Neural cell (in vitro differentiated cells): ENCODE data around the gene THRB. TPM values are rescaled to one million over a fixed set of nuclear protein-coding genes. Genes with fewer than 3 reads are reported as not detected.

Experiments
- H2AFZ ChIP-seq: fragments of 200-600, 300-800 bp; sonication (generic), shearing (Covaris generic); 2 replicates; pipeline ENCODE4 v1.6.0; 2014; ENCODE audit warnings: low read depth, mild to moderate bottlenecking, antibody characterized with exemption, low read length, moderate library complexity
- H3F3A ChIP-seq: fragments of 200-600 bp; shearing (Covaris generic); 2 replicates; pipeline ENCODE4 v1.6.1; 2016; ENCODE audit warnings: mild to moderate bottlenecking, moderate library complexity, mixed read lengths, antibody characterized with exemption, low read length; ENCODE audit not compliant: insufficient read depth, poor library complexity, severe bottlenecking
- H3K27ac ChIP-seq: fragments of 200-600, 300-800 bp; sonication (generic), shearing (Covaris generic); 2 replicates; pipeline ENCODE4 v1.5.1; 2014; ENCODE audit warnings: mild to moderate bottlenecking, low read length, moderate library complexity
- H3K27me3 ChIP-seq: fragments of 300-800, 200-600 bp; sonication (generic), shearing (Covaris generic); 2 replicates; pipeline ENCODE4 v1.6.0; 2014; ENCODE audit warnings: mild to moderate bottlenecking, low read depth, low read length, moderate library complexity; ENCODE audit not compliant: insufficient read depth
- H3K36me3 ChIP-seq: fragments of 300-800, 200-600 bp; sonication (generic), shearing (Covaris generic); 2 replicates; pipeline ENCODE4 v1.5.1; 2014; ENCODE audit warnings: mild to moderate bottlenecking, antibody characterized with exemption, low read length, moderate library complexity; ENCODE audit not compliant: insufficient read depth
- H3K4me2 ChIP-seq: fragments of 300-800, 200-600 bp; sonication (generic), shearing (Covaris generic); 2 replicates; pipeline ENCODE4 v1.6.0; 2014; ENCODE audit warnings: mild to moderate bottlenecking, low read length
- H3K4me3 ChIP-seq: fragments of 300-800, 200-600 bp; sonication (generic), shearing (Covaris generic); 2 replicates; pipeline ENCODE4 v1.5.1; 2014; ENCODE audit warnings: mild to moderate bottlenecking, low read length, moderate library complexity
- H3K79me2 ChIP-seq: fragments of 200-600 bp; shearing (Covaris generic); replicated peaks from 2 replicates; pipeline ENCODE4 v1.6.0; 2014; ENCODE audit warnings: mild to moderate bottlenecking, low read length, moderate library complexity; ENCODE audit not compliant: insufficient read depth
- H3K9ac ChIP-seq: fragments of 300-800, 200-600 bp; sonication (generic), shearing (Covaris generic); 2 replicates; pipeline ENCODE4 v1.6.1; 2016; ENCODE audit warnings: mild to moderate bottlenecking, low read length, mixed read lengths
- H3K9me2 ChIP-seq: fragments of 200-600 bp; shearing (Covaris generic); 2 replicates; pipeline ENCODE4 v1.6.1; 2016; ENCODE audit warnings: mild to moderate bottlenecking, low read length, mixed read lengths; ENCODE audit not compliant: insufficient read depth
- H3K9me3 ChIP-seq: fragments of 200-600, 300-800 bp; sonication (generic), shearing (Covaris generic); 2 replicates; pipeline ENCODE4 v1.6.1; 2016; ENCODE audit warnings: mild to moderate bottlenecking, mixed run types, low read length, moderate library complexity, mixed read lengths
- H4K20me1 ChIP-seq: fragments of 200-600 bp; shearing (Covaris generic); 2 replicates; pipeline ENCODE4 v1.6.1; 2016; ENCODE audit warnings: mild to moderate bottlenecking, mixed run types; ENCODE audit not compliant: insufficient read depth
- EP300 ChIP-seq: fragments of 450-650 bp; conservative IDR thresholded peaks from 2 replicates; pipeline ENCODE4 v1.6.1; 2014; ENCODE audit warnings: antibody characterized with exemption, mild to moderate bottlenecking, moderate library complexity; ENCODE audit not compliant: poor library complexity, severe bottlenecking
- EZH2 ChIP-seq: fragments of 200-600, 300-800 bp; shearing (Covaris generic), sonication (generic); IDR thresholded peaks from 2 replicates; pipeline ENCODE4 v1.6.1; 2014; ENCODE audit warnings: antibody characterized with exemption, low read length, borderline replicate concordance, mild to moderate bottlenecking; ENCODE audit not compliant: insufficient read depth, poor library complexity, severe bottlenecking
- MXI1 ChIP-seq: fragments of 450-650 bp; conservative IDR thresholded peaks from 2 replicates; pipeline ENCODE4 v1.6.1; 2014; ENCODE audit warnings: antibody characterized with exemption, mild to moderate bottlenecking; ENCODE audit not compliant: poor library complexity, severe bottlenecking
- POLR2AphosphoS5 ChIP-seq: IDR thresholded peaks from 2 replicates; pipeline ENCODE4 v1.6.1; 2012
- RAD21 ChIP-seq: fragments of 450-650 bp; conservative IDR thresholded peaks from 2 replicates; pipeline ENCODE4 v1.6.1; 2014; ENCODE audit warnings: antibody characterized with exemption, mild to moderate bottlenecking, moderate library complexity
- SMC3 ChIP-seq: fragments of 450-650 bp; conservative IDR thresholded peaks from 2 replicates; pipeline ENCODE4 v1.6.1; 2014; ENCODE audit warnings: antibody characterized with exemption, mild to moderate bottlenecking, moderate library complexity; ENCODE audit not compliant: poor library complexity
- TAF1 ChIP-seq: IDR thresholded peaks from 2 replicates; pipeline ENCODE4 v1.6.1; 2012; ENCODE audit warnings: low read depth
- polyA plus RNA-seq: library from polyadenylated mRNA; depleted of rRNA; stranded (reverse); fragments of >200 nt; gene quantifications from 2 replicates; pipeline ENCODE4 v1.2.3, GENCODE V29; 2014
- TF ChIP-seq, protein P1 (sequence below): IDR thresholded peaks from 2 replicates; pipeline ENCODE4 v1.6.1; 2012; ENCODE audit warnings: borderline replicate concordance
- TF ChIP-seq, protein P2 (sequence below): fragments of 450-650 bp; IDR thresholded peaks from 2 replicates; pipeline ENCODE4 v1.5.1; 2014; ENCODE audit warnings: antibody characterized with exemption, mild to moderate bottlenecking, moderate library complexity; ENCODE audit not compliant: poor library complexity, severe bottlenecking

THRB gene
- polyA plus RNA-seq, 1 donor from 2014 or later, result 1.7 TPM

GRCh38 chr3:24460974-24461373, 33.7 kb downstream of the THRB start:
- Histone ChIP-seq H3K79me2 (no peaks in the 10 kb centered on the region), H3K27me3 (no peaks in the 10 kb centered on the region), H3K9ac (no peak overlapping the region), H3K36me3 (no peaks in the 10 kb centered on the region), H3K9me2 (no peaks in the 10 kb centered on the region), H3K9me3 (no peaks in the 10 kb centered on the region), H2AFZ (no peak overlapping the region), H3K27ac (no peak overlapping the region), H3K4me3 (no peak overlapping the region), H4K20me1 (no peaks in the 10 kb centered on the region), H3K4me2 (no peak overlapping the region), H3F3A (no peaks in the 10 kb centered on the region)
- TF ChIP-seq MXI1 (no peak), POLR2AphosphoS5 (no peak), EZH2 (no peak), RAD21 (no peak), SMC3 (no peak), EP300 (no peak), TAF1 (no peak)
- TF ChIP-seq, protein P1, sequence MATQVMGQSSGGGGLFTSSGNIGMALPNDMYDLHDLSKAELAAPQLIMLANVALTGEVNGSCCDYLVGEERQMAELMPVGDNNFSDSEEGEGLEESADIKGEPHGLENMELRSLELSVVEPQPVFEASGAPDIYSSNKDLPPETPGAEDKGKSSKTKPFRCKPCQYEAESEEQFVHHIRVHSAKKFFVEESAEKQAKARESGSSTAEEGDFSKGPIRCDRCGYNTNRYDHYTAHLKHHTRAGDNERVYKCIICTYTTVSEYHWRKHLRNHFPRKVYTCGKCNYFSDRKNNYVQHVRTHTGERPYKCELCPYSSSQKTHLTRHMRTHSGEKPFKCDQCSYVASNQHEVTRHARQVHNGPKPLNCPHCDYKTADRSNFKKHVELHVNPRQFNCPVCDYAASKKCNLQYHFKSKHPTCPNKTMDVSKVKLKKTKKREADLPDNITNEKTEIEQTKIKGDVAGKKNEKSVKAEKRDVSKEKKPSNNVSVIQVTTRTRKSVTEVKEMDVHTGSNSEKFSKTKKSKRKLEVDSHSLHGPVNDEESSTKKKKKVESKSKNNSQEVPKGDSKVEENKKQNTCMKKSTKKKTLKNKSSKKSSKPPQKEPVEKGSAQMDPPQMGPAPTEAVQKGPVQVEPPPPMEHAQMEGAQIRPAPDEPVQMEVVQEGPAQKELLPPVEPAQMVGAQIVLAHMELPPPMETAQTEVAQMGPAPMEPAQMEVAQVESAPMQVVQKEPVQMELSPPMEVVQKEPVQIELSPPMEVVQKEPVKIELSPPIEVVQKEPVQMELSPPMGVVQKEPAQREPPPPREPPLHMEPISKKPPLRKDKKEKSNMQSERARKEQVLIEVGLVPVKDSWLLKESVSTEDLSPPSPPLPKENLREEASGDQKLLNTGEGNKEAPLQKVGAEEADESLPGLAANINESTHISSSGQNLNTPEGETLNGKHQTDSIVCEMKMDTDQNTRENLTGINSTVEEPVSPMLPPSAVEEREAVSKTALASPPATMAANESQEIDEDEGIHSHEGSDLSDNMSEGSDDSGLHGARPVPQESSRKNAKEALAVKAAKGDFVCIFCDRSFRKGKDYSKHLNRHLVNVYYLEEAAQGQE, result no peak
- TF ChIP-seq, protein P2, sequence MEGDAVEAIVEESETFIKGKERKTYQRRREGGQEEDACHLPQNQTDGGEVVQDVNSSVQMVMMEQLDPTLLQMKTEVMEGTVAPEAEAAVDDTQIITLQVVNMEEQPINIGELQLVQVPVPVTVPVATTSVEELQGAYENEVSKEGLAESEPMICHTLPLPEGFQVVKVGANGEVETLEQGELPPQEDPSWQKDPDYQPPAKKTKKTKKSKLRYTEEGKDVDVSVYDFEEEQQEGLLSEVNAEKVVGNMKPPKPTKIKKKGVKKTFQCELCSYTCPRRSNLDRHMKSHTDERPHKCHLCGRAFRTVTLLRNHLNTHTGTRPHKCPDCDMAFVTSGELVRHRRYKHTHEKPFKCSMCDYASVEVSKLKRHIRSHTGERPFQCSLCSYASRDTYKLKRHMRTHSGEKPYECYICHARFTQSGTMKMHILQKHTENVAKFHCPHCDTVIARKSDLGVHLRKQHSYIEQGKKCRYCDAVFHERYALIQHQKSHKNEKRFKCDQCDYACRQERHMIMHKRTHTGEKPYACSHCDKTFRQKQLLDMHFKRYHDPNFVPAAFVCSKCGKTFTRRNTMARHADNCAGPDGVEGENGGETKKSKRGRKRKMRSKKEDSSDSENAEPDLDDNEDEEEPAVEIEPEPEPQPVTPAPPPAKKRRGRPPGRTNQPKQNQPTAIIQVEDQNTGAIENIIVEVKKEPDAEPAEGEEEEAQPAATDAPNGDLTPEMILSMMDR, result no peak

- no peak overlapping the region for H3K9ac ChIP-seq
- H3K9me3 ChIP-seq, result no peaks in the 10 kb centered on the region
- TF ChIP-seq TAF1 (no peak), RAD21 (no peak), EP300 (no peak), MXI1 (no peak), SMC3 (no peak), POLR2AphosphoS5 (no peak)
- TF ChIP-seq, protein P1, result no peak
- TF ChIP-seq, protein P2, result no peak
- H3K4me2 ChIP-seq, result no peak overlapping the region
- no peaks in the 10 kb centered on the region for H4K20me1 ChIP-seq
- no peak overlapping the region for H3K27ac ChIP-seq
- no peaks in the 10 kb centered on the region for H3K36me3 ChIP-seq
- H3F3A ChIP-seq, result no peaks in the 10 kb centered on the region
- no peak overlapping the region for H3K4me3 ChIP-seq
- H3K27me3 ChIP-seq, result no peaks in the 10 kb centered on the region
- H3K79me2 ChIP-seq, result no peaks in the 10 kb centered on the region
- no peak overlapping the region for H2AFZ ChIP-seq
- H3K9me2 ChIP-seq, result no peaks in the 10 kb centered on the region
Observed at GRCh38 chr3:24457719-24458118, 36.9 kb downstream of the THRB start.
